ENCODE data around the gene TBC1D3I. TPM values are rescaled to one million over a fixed set of nuclear protein-coding genes. Genes with fewer than 3 reads are reported as not detected.

The TBC1D3I gene
- total RNA-seq, 2 experiments from 2014 or later: 0.72 to 0.96 TPM

Other genes starting within 250 kb of the TBC1D3I start
- not detected for gene CCL23, start 246.6 kb downstream of the TBC1D3I start, total RNA-seq
- not detected for gene CCL18, start 200.3 kb downstream of the TBC1D3I start, total RNA-seq
- 1 to 10 TPM; 3.7 to 4.1 TPM for gene CCL3, start 174.4 kb downstream of the TBC1D3I start, total RNA-seq
- gene CCL4, start 160.7 kb downstream of the TBC1D3I start, total RNA-seq: 1 to 10 TPM; 2.8 to 3.9 TPM
- gene TBC1D3B, start 87.9 kb downstream of the TBC1D3I start, total RNA-seq: 1 to 10 TPM; 2.4 to 3.3 TPM
- not detected for gene CCL3L1, start 67.8 kb downstream of the TBC1D3I start, total RNA-seq
- gene CCL4L2, start 53.5 kb downstream of the TBC1D3I start, total RNA-seq: not detected
- not detected for gene TBC1D3G, start 59.3 kb upstream of the TBC1D3I start, total RNA-seq
- gene TBC1D3H, start 123.9 kb upstream of the TBC1D3I start, total RNA-seq: not detected
- gene ZNHIT3, start 222.1 kb upstream of the TBC1D3I start, total RNA-seq: 10 to 100 TPM; 35.2 to 36.0 TPM

Data from activated CD4-positive, alpha-beta T cell treated with anti-CD3 and anti-CD28 coated beads, Interleukin-2, amount 10 ng/mL, durations not matched to agents 7 days and 5 days (primary cell).